ENCODE results near the gene SRP9.
"Not testable (repeated sequence)": the region's sequence is repeated elsewhere in the genome, so short reads cannot be mapped to it uniquely, and the experiment has no call there.

SRP9 gene

GRCh38 chr1:225776294-225776693 is 1.3 kb upstream of the SRP9 start:
- DNase-seq (ENCODE audit: low read depth), result no peak

GRCh38 chr1:225777058-225777582 is 506 bp upstream of the SRP9 start:
- DNase-seq (ENCODE audit: low read depth), result no peak

- no peak for DNase-seq (ENCODE audit: low read depth)
Observed at GRCh38 chr1:225778337-225778669, 677 bp downstream of the SRP9 start.

- DNase-seq (ENCODE audit: low read depth), result not testable (repeated sequence)
Observed at GRCh38 chr1:225779165-225779564, 1.5 kb downstream of the SRP9 start.

GRCh38 chr1:225780134-225780533 is 2.5 kb downstream of the SRP9 start:
- DNase-seq (ENCODE audit: low read depth), result no peak

GRCh38 chr1:225780630-225781029 is 3.0 kb downstream of the SRP9 start:
- DNase-seq (ENCODE audit: low read depth), result no peak

- not testable (repeated sequence) for DNase-seq (ENCODE audit: low read depth)
Observed at GRCh38 chr1:225789142-225789541, 11.5 kb downstream of the SRP9 start.

- DNase-seq (ENCODE audit: low read depth), result no peak
Observed at GRCh38 chr1:225794954-225795353, 17.3 kb downstream of the SRP9 start.

GRCh38 chr1:225796097-225796496 is 18.5 kb downstream of the SRP9 start:
- not testable (repeated sequence) for DNase-seq (ENCODE audit: low read depth)

GRCh38 chr1:225801146-225801545 is 23.5 kb downstream of the SRP9 start:
- not testable (repeated sequence) for DNase-seq (ENCODE audit: low read depth)

- no peak for DNase-seq (ENCODE audit: low read depth)
Observed at GRCh38 chr1:225806249-225806648, 28.6 kb downstream of the SRP9 start.

GRCh38 chr1:225806736-225807135 is 29.1 kb downstream of the SRP9 start:
- not testable (repeated sequence) for DNase-seq (ENCODE audit: low read depth)

GRCh38 chr1:225808136-225808535 is 30.5 kb downstream of the SRP9 start:
- DNase-seq (ENCODE audit: low read depth), result no peak

GRCh38 chr1:225809842-225810578 is 32.4 kb downstream of the SRP9 start, which contains the start of gene EPHX1:
EPHX1 (plus strand) TSS chr1:225810124; CDS start chr1:225828730, 18,606 bp downstream.
- DNase-seq (ENCODE audit: low read depth), result peak; percentile 47

- not testable (repeated sequence) for DNase-seq (ENCODE audit: low read depth)
Observed at GRCh38 chr1:225810579-225811538, 33.2 kb downstream of the SRP9 start.

GRCh38 chr1:225811622-225812487 is 34.2 kb downstream of the SRP9 start:
- DNase-seq (ENCODE audit: low read depth), result no peak

- DNase-seq (ENCODE audit: low read depth), result no peak
Observed at GRCh38 chr1:225812488-225813213, 35.0 kb downstream of the SRP9 start.

GRCh38 chr1:225813214-225813964 is 35.8 kb downstream of the SRP9 start:
- no peak for DNase-seq (ENCODE audit: low read depth)

- DNase-seq (ENCODE audit: low read depth), result no peak
Observed at GRCh38 chr1:225814381-225814780, 36.8 kb downstream of the SRP9 start.

- DNase-seq (ENCODE audit: low read depth), result not testable (repeated sequence)
Observed at GRCh38 chr1:225815090-225815489, 37.5 kb downstream of the SRP9 start.
